Type B pancreatic cell (in vitro differentiated cells): ENCODE results near the gene CA5B. TPM values are rescaled to one million over a fixed set of nuclear protein-coding genes. Genes with fewer than 3 reads are reported as not detected.

Source experiments
- DNase-seq: peaks from one replicate; pipeline ENCODE4 v3.0.0; 2021; ENCODE audit warnings: mixed read lengths; ENCODE audit not compliant: unreplicated experiment; ENCODE audit errors: extremely low spot score
- H3K27ac Mint-ChIP-seq: 2 replicates; pipeline ENCODE4 v1.8.0; 2021; ENCODE audit warnings: mild to moderate bottlenecking, mixed read lengths
- H3K27me3 Mint-ChIP-seq: 2 replicates; pipeline ENCODE4 v1.8.0; 2021; ENCODE audit warnings: mixed read lengths
- H3K36me3 Mint-ChIP-seq: 2 replicates; pipeline ENCODE4 v1.8.0; 2021; ENCODE audit warnings: mixed read lengths
- H3K4me1 Mint-ChIP-seq: one replicate; pipeline ENCODE4 v1.8.0; 2021; ENCODE audit warnings: mixed read lengths; ENCODE audit not compliant: unreplicated experiment
- H3K4me3 Mint-ChIP-seq: 2 replicates; pipeline ENCODE4 v1.8.0; 2021; ENCODE audit warnings: mild to moderate bottlenecking, mixed read lengths
- H3K9me3 Mint-ChIP-seq: 2 replicates; pipeline ENCODE4 v1.8.0; 2021; ENCODE audit warnings: mixed read lengths
- total RNA-seq: library from RNA; stranded (reverse); gene quantifications from 2 replicates; pipeline ENCODE4 v1.2.1, GENCODE V29; 2021; ENCODE audit warnings: low replicate concordance
- TF ChIP-seq, protein P1 (sequence below): fragments of 200-600 bp; sonication (generic); conservative IDR thresholded peaks from 2 replicates; pipeline ENCODE4 v1.5.0; 2021; ENCODE audit warnings: antibody characterized with exemption, mild to moderate bottlenecking

Gene CA5B
- total RNA-seq, 1 donor from 2014 or later, result 16.7 TPM

- peaks cover 12% of the 10 kb centered on the region for H3K36me3 Mint-ChIP-seq
- TF ChIP-seq, protein P1, sequence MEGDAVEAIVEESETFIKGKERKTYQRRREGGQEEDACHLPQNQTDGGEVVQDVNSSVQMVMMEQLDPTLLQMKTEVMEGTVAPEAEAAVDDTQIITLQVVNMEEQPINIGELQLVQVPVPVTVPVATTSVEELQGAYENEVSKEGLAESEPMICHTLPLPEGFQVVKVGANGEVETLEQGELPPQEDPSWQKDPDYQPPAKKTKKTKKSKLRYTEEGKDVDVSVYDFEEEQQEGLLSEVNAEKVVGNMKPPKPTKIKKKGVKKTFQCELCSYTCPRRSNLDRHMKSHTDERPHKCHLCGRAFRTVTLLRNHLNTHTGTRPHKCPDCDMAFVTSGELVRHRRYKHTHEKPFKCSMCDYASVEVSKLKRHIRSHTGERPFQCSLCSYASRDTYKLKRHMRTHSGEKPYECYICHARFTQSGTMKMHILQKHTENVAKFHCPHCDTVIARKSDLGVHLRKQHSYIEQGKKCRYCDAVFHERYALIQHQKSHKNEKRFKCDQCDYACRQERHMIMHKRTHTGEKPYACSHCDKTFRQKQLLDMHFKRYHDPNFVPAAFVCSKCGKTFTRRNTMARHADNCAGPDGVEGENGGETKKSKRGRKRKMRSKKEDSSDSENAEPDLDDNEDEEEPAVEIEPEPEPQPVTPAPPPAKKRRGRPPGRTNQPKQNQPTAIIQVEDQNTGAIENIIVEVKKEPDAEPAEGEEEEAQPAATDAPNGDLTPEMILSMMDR, result no peak
- H3K4me1 Mint-ChIP-seq, result no peaks in the 10 kb centered on the region
Measured at GRCh38 chrX:15804563-15804962, 66.5 kb downstream of the CA5B start.

GRCh38 chrX:15808254-15808653 lies 70.2 kb downstream of the CA5B start:
- TF ChIP-seq, protein P1, result no peak
- H3K36me3 Mint-ChIP-seq, result peaks cover 21% of the 10 kb centered on the region
- no peaks in the 10 kb centered on the region for H3K9me3 Mint-ChIP-seq
- no peak for DNase-seq
- no peaks in the 10 kb centered on the region for H3K4me1 Mint-ChIP-seq
- no peak overlapping the region for H3K4me3 Mint-ChIP-seq
- H3K27me3 Mint-ChIP-seq, result no peaks in the 10 kb centered on the region
- H3K27ac Mint-ChIP-seq, result no peak overlapping the region

More at GRCh38 chrX:15804563-15804962, 66.5 kb downstream of the CA5B start:
- H3K4me3 Mint-ChIP-seq, result no peak overlapping the region
- H3K27me3 Mint-ChIP-seq, result no peaks in the 10 kb centered on the region
- no peak overlapping the region for H3K27ac Mint-ChIP-seq
- no peaks in the 10 kb centered on the region for H3K9me3 Mint-ChIP-seq
- no peak for DNase-seq

GRCh38 chrX:15812192-15812938 lies 74.3 kb downstream of the CA5B start:
- H3K4me1 Mint-ChIP-seq, result no peaks in the 10 kb centered on the region
- H3K4me3 Mint-ChIP-seq, result no peak overlapping the region
- no peak for DNase-seq
- TF ChIP-seq, protein P1, result no peak
- H3K36me3 Mint-ChIP-seq, result peaks cover 35% of the 10 kb centered on the region
- H3K9me3 Mint-ChIP-seq, result no peaks in the 10 kb centered on the region
- no peaks in the 10 kb centered on the region for H3K27me3 Mint-ChIP-seq
- H3K27ac Mint-ChIP-seq, result no peak overlapping the region

DNA sequence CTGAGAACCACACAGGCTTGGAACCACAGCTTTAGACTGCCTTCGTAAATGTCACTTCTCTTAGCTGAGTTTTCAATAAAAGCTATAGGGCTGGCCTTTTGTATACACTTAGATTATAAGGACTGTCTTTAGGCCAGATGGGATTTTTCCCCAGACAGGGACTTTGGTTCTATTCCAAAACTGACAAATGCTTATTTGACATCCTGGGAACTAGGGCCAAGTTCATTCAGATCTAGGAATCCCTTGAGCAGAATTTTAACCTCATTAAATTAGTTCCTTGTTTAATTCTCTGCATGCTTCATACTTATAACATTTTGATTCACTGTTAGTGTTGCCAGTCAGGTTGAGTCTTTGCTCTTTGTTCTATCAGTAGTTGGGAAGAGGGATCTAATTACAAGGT lies 75.3 kb downstream of the CA5B start:
- Mint-ChIP-seq H3K9me3 (no peaks in the 10 kb centered on the region), H3K4me1 (no peaks in the 10 kb centered on the region), H3K27me3 (no peaks in the 10 kb centered on the region), H3K4me3 (no peak overlapping the region), H3K36me3 (peaks cover 37% of the 10 kb centered on the region), H3K27ac (no peak overlapping the region)
- DNase-seq, result no peak
- TF ChIP-seq, protein P1, result no peak

GRCh38 chrX:15814771-15815365 lies 76.8 kb downstream of the CA5B start:
- Mint-ChIP-seq H3K27me3 (no peaks in the 10 kb centered on the region), H3K36me3 (peaks cover 33% of the 10 kb centered on the region), H3K27ac (no peak overlapping the region), H3K9me3 (no peaks in the 10 kb centered on the region), H3K4me1 (no peaks in the 10 kb centered on the region), H3K4me3 (no peak overlapping the region)
- TF ChIP-seq, protein P1, result no peak
- no peak for DNase-seq
